HCEC 1CT (cell line): ENCODE measurements around the gene ERF.

Experiments
- DNase-seq: peaks from one replicate; pipeline ENCODE4 v3.0.0-alpha.2; 2017

ERF gene

DNA sequence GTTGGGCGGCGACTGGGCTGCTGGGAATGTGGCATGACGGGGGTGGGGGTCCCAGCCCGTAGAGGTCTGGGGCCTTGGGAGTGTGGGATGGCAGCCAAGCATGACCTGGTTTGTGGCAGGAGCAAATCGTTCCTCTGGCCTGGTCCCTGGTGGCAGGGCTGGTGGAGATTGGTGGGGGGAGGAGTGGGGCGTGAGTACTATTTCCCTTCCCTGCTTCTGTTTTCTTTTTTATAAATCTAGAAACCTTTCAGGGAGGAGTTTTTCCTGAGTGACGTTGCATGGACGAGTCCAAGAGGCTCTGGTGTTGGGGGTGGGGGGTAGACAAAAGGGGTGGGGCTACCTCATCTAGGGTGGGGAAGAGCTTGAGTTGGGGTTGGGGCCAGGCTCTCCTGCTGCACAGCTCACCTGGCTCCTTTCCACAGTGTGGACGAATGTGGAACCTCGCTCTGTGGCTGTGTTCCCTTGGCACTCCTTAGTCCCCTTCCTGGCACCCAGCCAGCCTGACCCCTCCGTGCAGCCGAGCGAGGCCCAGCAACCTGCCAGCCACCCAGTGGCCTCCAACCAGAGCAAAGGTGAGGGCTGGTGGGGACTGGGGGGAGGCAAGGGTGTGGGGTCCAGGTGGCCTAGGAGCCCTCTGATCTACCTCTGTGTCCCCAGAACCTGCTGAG, 31.6 kb upstream of the ERF start:
- DNase-seq, result no peak

DNA sequence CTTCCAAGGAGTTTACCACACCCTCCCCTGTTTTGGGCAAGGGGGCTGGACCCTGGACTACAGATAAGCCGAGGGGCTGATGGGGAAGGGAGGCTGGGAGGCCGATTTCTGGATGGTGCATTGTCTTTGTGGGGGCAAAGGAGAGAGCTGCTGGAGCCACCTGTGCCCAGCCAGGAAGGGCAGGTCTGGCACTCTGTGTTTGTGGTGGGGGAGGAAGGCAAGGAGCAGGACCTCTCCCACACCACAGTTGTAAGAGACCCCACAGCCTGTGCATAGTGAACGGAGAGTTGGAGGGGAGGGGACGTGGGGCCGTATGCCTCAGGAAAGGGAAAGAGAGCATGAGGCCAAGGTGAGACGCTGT, 31.0 kb upstream of the ERF start:
- no peak for DNase-seq

DNA sequence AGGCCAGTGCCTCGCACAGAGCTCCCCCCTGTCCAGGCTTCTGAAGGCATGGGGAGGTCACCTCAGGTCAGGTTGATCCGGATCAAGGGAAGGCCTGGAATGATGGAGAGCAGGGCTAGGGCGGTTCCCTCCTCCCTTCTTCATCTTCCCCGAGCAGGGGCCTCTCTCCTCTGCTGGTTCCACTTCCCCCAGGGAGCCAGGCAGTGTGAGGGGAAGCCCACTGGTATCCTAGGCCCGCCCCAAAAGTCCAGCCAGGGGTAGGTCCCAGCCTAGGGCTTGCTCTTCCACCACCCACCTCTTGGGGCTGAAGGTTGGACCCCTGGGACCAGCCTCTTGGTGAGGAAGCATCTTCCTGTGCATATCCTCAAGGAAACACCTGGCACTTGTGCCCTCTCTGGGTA, 30.6 kb upstream of the ERF start:
- DNase-seq, result no peak

DNA sequence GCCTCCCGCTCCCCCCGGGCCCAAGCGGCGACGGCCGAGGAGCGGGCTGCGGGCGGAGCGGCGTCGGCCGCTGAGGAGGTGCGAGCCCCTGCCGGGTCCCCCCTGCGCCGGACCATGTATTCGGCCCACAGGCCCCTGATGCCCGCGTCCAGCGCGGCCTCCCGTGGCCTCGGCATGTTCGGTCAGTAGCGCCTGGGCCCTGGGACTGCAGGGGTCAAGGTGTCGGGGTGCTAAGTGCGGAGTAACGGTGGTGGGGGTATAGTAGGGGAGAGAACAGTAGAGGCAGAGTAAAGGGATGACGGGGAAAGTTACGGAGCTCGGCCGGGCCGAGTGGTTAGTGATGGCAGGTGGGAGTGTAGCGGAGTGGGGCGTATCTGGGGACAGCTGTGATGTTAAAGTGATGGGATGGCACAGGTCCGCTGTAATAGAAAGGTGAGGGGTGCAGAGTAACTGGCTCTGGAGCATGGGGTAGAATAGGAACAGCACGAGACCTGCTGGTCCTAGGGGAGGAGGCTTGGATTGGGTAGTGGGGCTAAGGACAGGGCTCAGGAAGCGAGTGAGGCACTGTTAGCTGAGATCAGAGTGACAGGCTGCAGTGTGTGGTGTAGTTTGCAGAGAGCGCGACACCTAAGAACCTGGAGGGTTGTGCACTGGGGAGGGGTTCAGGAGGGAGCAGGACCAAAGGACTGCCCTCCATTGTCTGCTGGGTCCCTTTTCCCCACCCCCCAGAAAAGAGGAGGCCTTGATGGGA, 29.8 kb upstream of the ERF start:
- no peak for DNase-seq

DNA sequence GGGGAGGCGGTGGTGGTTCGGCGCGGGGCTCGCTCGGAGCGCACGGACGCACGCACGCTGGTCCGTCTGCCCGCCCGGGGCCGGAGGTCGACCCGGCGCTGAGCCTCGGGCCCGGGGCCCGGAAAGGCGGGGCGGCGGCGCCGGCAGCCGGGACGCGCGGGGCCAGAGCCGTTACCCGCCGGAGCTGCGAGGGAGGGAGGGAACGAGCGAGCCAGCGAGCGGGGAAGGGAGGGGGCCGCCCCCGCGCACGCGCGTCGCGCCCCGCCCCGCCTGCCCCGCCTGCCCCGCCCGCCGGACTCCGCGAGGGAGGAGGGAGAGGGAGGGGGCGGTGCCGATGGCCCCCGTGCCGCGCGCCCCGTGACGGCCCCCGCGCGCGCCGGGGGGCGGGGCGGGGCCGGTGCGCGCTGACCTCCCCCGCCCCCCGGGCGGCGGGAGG, 29.2 kb upstream of the ERF start:
- peak; percentile 85 for DNase-seq

DNA sequence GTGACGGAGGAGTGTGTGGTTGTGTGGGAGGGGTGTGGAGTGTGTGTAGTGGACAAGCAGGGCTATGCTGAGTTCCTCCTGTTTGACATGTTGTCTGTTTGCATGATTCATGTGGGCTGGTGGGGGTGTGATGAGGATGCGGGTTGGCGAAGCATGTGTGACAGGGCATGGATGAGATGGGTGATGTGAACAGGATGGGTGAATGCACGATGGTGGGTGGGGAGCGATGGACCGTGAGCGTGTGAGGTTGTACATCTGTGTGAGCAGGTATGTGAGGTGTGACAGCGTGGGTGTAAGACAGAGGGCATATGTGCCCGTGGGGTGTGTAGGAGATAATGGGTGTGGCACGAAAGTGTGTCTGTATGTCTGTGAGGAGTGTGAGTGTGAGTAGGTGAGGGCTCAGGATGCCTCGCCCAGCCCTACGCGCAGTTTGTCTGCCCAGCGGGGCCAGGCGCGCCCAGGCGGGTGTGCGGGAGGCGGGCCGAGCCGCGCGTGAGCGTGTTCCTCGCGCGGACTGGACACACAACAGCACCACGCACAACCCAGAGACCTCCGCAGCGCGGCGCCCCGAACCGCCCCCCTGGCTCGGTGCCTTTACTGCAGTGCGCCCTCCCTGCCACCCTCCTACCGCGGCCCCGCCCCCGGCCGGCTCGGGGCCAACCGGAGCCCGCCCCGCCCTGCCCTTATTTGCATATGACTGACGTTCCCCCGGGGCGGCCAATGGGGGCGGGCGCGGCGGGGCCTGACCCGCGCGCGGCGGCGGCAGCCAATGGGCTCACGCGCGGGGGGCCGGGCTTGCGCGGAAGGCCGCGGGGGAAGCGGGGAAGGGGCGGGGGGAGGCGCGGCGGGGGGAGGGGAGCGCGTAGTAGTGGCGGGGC, 28.5 kb upstream of the ERF start:
- peak; percentile 93 for DNase-seq

DNA sequence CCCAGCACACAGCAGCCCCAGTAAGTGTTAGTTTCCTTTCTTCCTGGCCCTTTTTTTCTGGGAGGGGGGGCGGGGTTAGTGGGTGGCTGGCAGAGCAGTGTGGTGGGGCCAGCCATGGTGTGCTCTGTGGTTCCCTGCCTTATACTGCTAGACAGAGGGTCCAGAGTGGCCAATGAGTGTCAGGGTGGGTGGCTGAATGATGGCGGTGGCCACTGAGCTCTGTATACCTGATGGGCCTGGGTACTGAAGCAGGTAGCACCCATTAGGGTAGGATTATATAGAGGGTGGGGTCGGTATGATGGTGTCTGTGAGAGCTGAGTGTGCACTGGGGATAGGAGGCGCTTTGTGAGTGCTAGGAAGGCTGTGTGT, 27.9 kb upstream of the ERF start:
- no peak for DNase-seq

DNA sequence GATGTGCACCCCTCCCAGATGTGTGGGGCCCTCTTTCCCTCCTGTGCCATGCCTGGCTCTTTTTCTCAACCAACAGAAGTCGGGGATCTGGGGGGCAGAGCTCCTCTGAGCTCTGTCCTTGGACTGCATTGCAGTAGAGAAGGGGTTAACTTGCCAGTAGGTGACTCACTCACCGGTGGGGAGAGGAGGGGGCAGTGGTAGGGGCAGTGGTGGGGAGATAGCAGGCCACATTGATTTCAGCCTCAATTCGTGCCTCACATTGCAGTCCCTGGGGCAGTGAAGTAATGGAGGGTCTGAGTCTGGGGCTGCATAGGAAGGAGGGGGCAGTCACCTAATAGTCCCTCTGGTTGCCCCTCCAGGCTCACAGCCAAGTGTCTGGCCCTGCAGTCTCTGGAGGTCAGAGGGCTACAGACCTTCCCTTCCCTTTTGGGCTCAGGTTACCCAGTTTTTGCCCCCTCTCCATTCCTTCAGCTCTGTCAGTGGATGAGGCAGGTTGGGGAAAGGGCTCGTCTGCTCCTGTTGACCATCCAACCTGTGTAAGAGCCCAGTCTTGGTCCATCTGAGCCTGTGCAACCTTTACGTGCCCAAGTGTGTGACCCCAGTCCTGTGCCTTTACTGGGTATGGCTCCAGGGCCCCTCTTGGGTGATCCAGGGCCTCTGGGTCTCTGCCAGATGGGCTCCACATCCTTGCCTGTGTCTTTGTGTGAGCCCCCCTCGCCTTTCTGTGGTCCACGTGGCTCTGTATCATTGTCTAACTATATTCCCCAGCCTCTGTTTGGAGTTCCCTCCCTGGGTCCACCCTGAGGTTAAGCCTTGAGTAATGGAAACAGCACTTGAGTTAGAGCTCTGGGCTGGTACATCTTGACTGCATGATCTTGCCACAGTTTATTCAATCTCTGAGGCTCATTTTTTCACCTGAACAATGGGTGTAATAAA, 27.2 kb upstream of the ERF start:
- peak; percentile 17 for DNase-seq

DNA sequence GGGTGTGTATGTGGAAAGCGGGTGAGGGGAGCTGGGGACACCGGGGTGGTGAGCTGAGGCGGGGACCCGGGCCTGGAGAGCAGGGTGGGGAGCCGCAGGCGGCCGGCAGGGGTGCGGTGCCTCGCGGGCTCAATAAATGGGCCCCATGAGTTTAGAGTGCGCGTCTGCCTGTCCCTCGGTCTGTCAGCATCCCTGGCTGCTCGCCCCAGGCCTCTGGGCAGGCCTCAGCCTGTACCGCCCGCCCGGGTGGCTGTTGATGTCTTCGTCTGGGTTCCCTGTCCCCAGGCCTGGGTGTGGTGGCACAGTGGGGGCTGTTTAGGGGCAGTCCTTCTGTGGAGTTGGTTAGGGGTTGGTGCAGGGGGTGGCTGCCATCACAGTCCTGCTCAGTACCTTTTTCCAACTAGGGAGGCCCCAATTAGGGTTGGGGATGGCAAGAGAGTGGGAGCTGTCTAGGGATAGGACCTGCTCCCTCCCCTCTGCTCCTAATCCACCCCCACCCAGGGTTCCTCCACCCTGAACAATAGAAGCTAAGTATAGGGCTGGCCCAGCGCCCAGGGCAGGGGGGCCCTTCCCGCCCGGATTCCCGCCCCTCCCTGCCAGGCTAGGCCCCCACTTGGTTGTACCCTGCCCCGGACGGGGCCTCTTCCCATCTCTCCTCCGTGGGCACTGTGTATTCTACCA, 26.4 kb upstream of the ERF start:
- peak; percentile 27 for DNase-seq

DNA sequence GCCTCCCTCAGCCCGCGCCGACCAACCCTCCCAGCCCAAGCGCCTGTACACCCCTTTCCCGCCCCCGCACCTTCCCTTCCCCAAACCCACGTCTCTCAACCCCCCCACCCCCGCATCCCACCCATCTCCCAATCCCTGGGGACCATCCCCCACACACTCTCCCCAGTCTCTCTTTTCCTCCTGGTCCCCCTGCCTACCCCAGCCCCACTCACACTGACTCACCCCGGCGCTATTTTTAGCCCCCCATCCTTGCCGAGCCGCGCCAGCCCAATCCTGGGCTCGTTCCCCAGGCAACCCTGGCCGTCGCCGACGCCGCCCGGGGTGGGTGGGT, 25.9 kb upstream of the ERF start:
- peak; percentile 38 for DNase-seq

DNA sequence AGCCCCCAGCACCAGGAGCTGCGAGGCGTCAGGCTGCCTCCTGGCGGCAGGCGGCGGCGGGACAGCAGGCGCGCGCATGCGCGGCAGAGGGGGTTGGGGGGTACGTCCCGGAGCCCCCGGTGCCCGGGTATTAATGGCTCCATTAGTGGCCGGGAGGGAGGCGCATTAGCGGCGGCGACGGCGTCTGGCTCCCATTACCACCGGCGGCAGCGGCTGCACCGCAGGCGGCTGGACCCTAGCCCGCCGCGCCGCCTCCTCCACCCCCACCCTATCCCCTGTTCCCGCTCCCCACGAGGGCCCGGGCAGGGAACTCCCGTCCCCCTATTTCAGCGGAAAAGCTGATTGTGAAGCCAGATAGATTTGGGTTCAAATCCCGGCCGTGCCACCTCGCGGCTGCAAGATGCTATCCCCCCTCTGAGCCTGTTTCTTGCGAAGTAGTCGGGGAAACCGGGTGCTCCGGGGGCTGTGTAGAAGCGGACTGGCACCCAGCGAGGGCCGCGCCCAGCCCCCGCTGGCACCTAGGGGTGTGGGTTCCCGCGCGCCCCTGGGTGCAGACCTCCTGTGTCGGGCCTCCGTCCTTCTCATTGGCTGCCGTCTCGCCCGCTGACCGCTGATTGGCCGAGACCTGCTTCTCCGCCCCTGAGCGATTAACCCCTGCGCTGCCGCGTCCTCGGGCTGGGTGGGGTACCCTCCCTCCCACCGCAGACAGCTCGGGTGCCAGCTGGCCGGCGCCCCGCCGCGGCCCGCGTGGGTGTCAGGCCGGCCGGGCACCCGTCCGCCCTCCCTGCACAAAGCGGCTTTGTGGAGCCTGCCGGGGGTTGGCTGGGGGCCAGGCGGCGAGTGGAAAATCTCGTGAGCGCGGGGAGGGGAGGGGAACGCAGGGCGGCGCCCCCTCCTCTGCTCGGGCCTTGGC, 25.2 kb upstream of the ERF start:
- peak; percentile 90 for DNase-seq

DNA sequence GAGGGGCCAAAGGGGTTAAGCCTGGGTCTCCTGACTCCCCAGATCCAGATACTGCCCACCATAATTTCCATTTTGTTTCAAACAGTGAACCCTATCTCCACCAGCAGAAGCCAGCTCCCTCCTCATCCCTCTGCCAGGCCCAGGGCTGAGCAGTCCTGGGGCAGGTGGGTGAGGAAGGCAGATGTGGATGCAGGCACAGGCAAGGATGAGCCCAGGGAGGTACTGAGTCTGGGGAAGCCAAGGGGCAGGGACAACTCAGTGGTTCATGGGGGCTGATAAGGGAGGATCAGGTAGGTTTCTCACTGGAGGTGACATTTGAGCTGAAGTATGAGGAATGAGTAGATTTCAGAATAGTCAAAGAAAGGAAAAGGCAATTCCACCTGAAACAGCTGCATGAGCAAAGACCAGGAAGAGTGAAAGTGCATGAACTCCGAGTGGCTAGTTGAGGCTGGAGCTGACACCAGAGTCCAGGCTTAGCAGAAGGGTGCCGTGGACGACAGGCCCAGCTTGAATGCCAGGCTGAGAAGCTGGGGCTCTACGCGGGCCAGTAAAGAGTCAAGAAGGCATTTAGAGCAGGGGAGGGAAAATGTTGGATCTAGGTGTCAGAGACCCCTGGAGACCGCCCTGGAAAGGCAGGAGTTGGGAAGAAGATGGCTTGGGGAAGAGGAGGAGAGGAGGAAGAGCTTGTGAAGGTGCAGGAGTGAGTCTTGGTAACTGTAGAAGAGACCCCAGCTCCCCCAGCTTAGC, 24.4 kb upstream of the ERF start:
- DNase-seq, result no peak

DNA sequence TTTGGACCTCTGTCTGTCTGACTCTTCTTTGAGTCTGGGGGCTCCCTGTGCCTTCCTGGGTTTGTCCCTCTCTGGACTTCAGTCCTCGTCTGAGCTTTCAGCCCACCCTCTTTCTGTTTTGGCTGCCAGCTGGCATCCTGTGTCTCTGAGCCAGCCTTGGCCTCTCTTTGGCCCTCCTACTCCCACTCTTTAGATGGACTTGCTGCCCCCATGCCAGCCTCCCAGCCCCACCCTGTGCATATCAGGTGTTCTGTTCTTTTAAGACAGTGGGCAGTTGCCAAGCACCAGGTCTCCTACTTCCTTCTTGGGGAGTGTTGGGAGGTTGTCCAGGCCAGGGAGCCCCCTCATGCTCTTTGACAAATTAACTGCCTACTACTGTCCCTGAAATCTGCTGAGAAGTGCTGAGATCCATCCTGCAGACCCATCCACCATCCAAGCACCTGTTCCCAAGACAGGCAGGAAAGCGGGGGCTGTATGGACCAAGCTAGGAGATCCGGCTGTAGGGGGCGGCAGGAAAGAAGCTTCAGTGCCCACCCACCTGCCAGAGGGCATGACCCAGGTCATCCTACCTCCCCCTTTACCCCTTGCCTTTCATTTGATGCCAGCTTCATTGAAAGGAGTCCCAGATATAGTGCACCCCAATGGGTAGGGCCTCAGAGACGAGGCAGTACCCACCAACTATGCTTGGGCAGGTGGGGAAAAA, 23.7 kb upstream of the ERF start:
- no peak for DNase-seq

DNA sequence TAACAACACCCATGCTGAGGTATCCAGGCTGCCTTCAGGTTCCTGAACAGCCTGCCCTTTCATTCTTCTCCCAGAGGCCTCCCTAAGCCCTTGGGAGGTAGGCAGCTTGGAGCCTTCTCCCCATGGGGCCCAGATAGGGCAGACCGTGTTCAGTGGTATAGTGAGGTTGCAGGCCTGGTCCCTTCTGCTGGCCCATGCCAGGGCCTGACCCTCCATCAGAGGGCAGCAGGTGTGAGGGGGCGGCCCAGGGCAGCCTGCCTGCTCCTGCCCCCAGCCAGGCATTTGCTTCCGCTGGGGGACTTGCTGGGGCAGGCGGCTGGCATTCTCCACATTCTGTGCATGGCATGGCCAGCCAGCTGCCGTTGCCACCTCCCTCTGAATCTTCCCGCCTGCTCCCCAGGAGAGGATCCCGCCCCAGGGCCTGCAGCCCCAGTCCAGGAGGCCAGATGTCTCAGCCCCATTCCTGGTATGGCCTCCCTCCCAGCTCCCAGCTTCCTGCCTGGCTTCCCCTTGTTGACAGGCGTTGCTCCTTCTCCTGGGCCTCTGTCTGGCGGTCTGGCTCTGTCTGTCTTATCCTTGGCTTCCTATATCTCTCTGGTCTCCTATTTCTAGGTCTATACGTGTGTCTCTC, 23.0 kb upstream of the ERF start:
- DNase-seq, result no peak

DNA sequence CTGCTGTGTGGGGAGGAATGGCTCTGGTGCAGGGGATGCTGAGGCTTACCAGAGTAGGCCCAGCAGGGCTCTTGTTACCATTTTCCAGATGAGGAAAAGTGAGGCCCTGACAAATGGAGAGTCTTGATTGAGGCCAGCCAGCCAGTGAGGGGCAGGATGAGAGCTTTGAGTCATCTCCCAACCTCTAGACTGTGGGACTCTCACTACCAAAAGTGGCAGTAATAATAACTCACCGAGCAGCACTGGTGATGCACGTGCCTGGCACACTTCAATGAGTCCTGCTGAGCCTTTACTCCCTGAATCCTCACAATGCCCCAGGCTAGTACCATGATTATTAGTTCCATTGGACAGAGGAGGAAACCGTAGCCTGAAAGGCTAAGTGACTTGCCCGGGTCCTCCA, 21.9 kb upstream of the ERF start:
- DNase-seq, result no peak

DNA sequence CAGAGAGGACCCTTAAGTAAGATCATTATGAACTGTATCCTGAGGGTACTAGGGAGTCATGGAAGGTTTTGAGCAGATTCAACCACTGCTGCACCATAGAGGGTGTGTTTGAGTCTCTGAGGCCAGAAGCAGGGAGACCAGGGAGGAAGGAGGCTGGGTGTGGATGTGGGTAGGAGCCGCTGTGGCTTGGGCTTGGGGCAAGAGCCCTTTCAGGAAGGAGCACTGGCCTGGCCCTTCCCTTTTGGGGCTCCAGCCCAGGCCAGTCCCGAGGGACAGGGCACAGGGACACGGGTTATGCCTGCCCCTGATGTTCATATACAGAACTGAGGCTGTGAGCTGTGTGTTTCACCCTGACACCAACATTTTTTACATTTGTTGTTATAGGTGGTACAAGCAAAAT, 21.4 kb upstream of the ERF start:
- DNase-seq, result no peak

DNA sequence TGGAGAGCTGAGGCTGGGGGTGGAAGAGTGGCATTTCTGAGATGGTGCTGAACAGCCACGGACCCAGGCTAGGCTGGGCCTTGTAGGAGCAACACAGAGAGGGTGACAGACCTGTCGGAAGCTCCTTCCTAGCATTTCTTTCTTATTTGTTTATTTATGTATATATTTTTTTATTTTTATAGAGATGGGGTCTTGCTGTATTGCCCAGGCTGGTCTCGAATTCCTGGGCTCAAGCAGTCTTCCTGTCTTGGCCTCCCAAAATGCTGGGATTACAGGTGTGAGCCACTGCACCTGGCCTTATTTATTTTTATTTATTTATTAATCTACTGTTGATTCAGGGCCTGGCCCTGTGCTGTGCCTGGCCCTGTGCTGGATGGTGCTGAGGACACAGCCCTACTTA, 20.6 kb upstream of the ERF start:
- DNase-seq, result no peak

DNA sequence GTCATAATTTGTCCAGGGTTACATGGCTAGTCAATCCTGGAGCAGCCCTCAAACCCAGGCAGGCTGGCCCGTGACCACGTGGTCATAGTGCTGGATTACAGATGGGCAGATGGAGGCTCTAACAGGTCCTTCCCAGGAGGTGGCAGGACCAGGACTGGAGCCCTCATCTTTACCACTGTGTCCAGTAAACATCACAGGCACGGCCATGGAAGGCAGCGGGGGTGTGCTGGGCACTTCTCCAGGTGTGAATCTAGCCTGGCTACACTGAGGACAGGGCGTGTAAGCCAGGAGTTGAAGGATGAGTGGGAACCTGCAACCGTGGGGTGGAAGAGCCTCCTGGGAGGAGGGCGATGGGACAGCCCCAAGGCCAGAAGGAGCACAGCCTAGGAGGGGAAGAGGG, 20.2 kb upstream of the ERF start:
- no peak for DNase-seq

DNA sequence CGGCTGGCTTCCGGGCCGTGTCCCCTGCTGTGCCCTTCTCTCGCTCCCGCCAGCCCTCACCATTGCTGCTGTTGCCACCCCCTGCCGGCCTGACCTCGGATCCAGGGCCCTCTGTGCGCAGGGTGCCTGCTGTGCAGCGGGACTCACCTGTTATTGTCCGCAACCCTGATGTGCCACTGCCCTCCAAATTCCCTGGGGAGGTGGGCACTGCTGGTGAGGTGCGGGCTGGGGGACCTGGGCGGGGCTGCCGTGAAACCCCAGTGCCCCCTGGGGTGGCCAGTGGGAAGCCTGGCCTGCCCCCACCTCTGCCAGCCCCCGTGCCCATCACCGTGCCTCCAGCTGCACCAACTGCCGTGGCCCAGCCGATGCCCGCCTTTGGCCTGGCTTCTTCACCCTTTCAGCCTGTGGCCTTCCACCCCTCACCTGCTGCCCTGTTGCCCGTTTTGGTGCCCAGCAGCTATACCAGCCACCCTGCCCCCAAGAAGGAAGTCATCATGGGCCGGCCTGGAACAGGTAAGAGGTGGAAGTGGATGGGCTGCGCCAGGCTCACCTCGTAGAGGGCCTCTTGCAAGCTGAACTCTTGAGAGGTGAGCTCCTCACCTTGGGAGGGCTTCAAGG, 19.2 kb upstream of the ERF start:
- no peak for DNase-seq
